Measurements from ENCODE around the gene YPEL3. TPM values are rescaled to one million over a fixed set of nuclear protein-coding genes. Genes with fewer than 3 reads are reported as not detected.

The YPEL3 gene
- total and polyA plus RNA-seq, 2 of the 8 experiments (the other 6 are each of a cell fraction or from before 2014, with no cell fraction given), result 40.3 to 53.3 TPM

DNA sequence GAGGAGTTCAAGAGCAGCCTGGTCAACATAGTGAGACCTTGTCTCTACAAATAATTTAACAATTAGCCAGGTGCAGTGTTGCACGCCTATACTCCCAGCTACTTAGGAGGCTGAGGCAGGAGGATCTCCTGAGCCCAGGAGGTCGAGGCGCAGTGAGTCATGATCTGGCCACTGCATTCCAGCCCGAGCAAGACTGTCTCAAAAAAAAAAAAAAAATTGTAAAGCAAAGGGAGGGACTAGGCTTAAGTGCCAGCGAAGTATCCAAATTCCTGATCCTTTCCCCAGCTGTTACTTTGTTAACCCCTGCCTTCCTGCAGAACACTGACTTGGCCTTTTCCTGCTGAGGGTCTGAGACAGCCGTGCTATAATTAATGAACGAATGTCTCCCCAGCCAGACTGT, 14.6 kb upstream of the YPEL3 start:
- H3K23me2 ChIP-seq (ENCODE audit: low read depth, low read length), result no peaks in the 10 kb centered on the region
- no peaks in the 10 kb centered on the region for H3K79me2 ChIP-seq (ENCODE audit: control insufficient read depth in 1 of 2, insufficient read depth in 2 of 2, low read length in 2 of 2)
- no peak overlapping the region for H3K14ac ChIP-seq (ENCODE audit: insufficient read length)
- no peak overlapping the region for H2BK20ac ChIP-seq (ENCODE audit: low read length)
- CTCF ChIA-PET (ENCODE audit: partially characterized antibody), result interaction anchor here (0.6 to 6.7 kb wide), 7 partner anchors 11 to 492 kb away, joined by 3 to 90 read pairs (median 12); partner anchors contain the start of gene TBX6
- H3K27me3 ChIP-seq (replicated peaks in 1 of 4; ENCODE audit: control insufficient read depth in 3 of 4, extremely low read depth in 1 of 4, insufficient read depth in 3 of 4, low read length in 3 of 4), result no peaks in the 10 kb centered on the region
- peaks cover 2 to 6% of the 10 kb centered on the region in 2 experiments for H4K20me1 ChIP-seq (replicated peaks in 1 of 2; ENCODE audit: control insufficient read depth in 1 of 2, insufficient read depth in 2 of 2, low read length in 2 of 2)
- H3K4ac ChIP-seq (replicated peaks; ENCODE audit: insufficient read length, low read depth, low read length), result no peak overlapping the region
- WGBS, 2 experiments (ENCODE audit: extremely low coverage in 1 of 2, insufficient coverage in 1 of 2, insufficient read length in 1 of 2, insufficient replicate concordance in 2 of 2, low coverage in 1 of 2, low lambda C conversion rate in 2 of 2, missing lambda C conversion rate in 1 of 2), result 75% methylated on average over 7 of the region's 7 CpGs; no CpG with 5 or more reads in 1 of the 2 experiments
- FAIRE-seq (no peak), DNase-seq (ENCODE audit: low read depth in 1 of 2, low spot score in 2 of 2) (no peak)
- H3K23ac ChIP-seq (ENCODE audit: insufficient read length), result no peak overlapping the region
- no peak overlapping the region for H4K5ac ChIP-seq (ENCODE audit: insufficient read length, low read depth, low read length)
- no peak overlapping the region for H4K91ac ChIP-seq (replicated peaks; ENCODE audit: insufficient read length, low read length)
- H3K9me3 ChIP-seq (ENCODE audit: insufficient read depth in 2 of 2, low read depth in 1 of 2, low read length in 1 of 2), result no peaks in the 10 kb centered on the region
- no peak overlapping the region for H4K8ac ChIP-seq (ENCODE audit: extremely low read depth, insufficient read depth, low read length)
- no peak overlapping the region for H3K56ac ChIP-seq (replicated peaks; ENCODE audit: insufficient read length, low read depth, low read length)
- H3K18ac ChIP-seq (ENCODE audit: extremely low read depth, low read length), result no peak overlapping the region
- no peak overlapping the region for H2BK15ac ChIP-seq (ENCODE audit: low read length)
- H2BK12ac ChIP-seq (ENCODE audit: low read depth, low read length), result no peak overlapping the region
- H2BK120ac ChIP-seq (replicated peaks; ENCODE audit: low read depth, low read length), result no peak overlapping the region
- H3K4me1 ChIP-seq (replicated peaks in 1 of 4; ENCODE audit: control insufficient read depth in 3 of 4, insufficient read depth in 4 of 4, low read length in 3 of 4), result peaks cover 0 to 12% (median 6%) of the 10 kb centered on the region in 4 experiments; a peak in 5 of 7 replicates
- H3K4me2 ChIP-seq (ENCODE audit: insufficient read depth in 1 of 2, low read depth in 2 of 2, low read length in 2 of 2), result no peak overlapping the region
- POLR2A ChIA-PET (ENCODE audit: partially characterized antibody), result interaction anchor here (1.2 to 16.3 kb wide), 2 partner anchors 10 to 18 kb away, joined by 4 to 169 read pairs; partner anchors contain the start of genes TBX6 and YPEL3
- H3K36me3 ChIP-seq (ENCODE audit: control insufficient read depth in 2 of 4, insufficient read depth in 4 of 4, low read length in 3 of 4), result 0 out of 8 replicates have a peak, but pooled peaks cover 0 to 3% (median 0%) of the 10 kb centered on the region in 4 experiments
- no peak overlapping the region for H3K27ac ChIP-seq (ENCODE audit: low read depth, low read length)
- no peak overlapping the region for H2AFZ ChIP-seq (ENCODE audit: low read length)
- no peak overlapping the region for H3K4me3 ChIP-seq (ENCODE audit: extremely low read depth in 1 of 4, insufficient read depth in 2 of 4, low read depth in 3 of 4, low read length in 4 of 4)
- 0 out of 2 replicates have a peak, but pooled peaks have one; percentile 10 for TF ChIP-seq JUND (IDR thresholded peaks at IDR 0.05; ENCODE audit: low read length)
- TF ChIP-seq RBBP5 (IDR thresholded peaks at IDR 0.05; ENCODE audit: borderline replicate concordance, low read depth, low read length), result no peak
- no peak overlapping the region for H2BK5ac ChIP-seq (ENCODE audit: low read depth, low read length)
- no peak overlapping the region for H2AK5ac ChIP-seq (ENCODE audit: low read depth, low read length)
- no peaks in the 10 kb centered on the region for H3K79me1 ChIP-seq (ENCODE audit: low read depth, low read length)
- H3K9ac ChIP-seq (replicated peaks in 1 of 4; ENCODE audit: extremely low read depth in 1 of 4, low read depth in 3 of 4, low read length in 3 of 4), result no peak overlapping the region
